Activated naive CD4-positive, alpha-beta T cell treated with anti-CD3 and anti-CD28 coated beads, Interleukin-2, amount 50 U/mL, for 16 hours (primary cell): Measurements from ENCODE around the gene BMI1.
"Not testable (repeated sequence)": the region's sequence is repeated elsewhere in the genome, so short reads cannot be mapped to it uniquely, and the experiment has no call there.

Experiments
- DNase-seq: peaks from one replicate; pipeline ENCODE4 v3.0.0-alpha.2; 2020

The BMI1 gene

DNA sequence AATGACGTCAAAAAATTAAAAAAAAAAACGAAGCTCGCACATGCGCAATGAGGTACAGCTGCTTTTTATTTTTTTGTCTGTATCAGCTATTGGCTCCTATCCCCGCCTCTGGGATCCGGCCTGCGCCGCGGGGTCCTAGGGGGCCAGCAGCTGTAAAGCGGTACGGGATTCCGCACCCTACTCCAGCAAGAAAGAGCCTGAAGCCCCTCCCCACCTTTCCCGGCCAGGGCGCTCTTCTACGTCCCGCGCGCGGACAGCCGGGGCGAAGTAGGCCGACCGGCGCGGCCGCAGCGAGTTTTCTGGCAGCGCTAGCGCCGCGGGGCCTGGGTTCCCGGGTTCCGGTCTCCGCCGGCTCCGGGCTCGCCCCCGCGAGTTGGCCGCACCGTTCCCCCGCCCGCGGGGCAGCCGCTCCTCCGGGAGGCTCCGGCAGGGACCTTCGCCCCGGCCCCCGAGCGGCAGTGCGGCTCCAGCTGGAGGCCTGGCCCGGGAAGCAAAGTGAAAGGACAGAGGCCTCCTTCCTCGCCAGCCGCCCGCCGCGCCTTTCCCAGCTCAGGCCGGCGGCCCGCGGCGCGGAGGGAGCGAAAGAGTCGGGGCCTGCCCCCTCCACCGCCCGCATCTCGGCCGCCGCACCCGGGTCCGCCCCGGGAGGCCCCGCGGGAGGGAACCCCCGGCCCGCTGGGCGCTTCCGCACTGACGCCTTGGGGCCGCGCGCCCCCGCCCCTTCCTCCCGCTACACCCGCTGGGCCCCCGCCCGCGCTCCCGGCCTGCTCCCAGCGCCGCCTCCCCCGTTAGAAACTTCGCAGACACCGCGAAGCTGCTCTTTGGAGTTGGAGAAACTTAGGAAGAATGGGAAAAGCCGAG is 19.7 kb downstream of the BMI1 start:
- DNase-seq: peak; percentile 51

DNA sequence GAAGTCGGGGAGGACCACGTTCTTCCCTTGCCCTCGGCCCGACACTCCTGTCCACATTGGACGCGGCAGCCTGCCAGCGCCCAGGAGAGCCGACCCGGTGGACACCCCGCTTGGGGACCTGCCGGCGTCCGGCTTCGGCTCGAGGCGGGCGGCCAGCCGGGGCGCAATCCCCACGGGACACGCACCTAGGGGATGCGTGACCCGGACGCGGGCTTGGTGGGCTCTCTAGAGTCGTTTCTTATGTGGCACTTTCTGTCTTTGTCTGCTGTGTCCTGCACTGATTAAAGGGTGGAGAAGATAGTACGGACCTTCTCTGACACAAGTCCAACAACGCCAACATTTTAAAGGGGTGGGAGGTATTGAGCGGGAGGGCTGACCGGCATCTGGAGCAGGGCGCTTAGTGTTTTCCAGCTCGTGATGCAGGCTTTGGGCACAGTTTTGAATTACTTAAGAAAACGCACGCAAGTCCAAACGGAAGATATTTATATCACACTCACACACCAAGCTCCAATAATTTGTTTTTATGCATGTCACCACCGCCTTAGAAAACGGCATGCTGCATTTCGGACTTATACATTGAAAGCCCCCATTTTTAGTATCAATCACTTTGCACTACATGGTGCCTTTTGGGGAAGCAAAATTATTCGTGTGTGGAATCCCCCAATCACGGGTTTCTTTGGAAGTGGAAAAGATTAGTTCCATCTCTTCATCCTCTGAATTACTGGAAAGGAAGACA is 20.5 kb downstream of the BMI1 start:
- DNase-seq: peak; percentile 20

DNA sequence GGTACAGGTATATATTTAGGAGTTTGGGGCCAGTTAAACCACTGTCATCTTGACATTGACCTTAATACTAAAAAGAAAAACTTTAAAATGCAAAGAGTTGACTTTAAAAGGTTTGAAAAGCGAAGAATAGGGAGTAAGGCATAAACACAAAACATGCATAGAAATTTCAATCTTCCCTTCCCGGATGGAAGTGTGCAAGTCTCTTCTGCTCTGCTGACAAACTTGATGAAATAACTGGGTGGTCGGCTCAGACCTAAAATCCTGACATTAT is 21.0 kb downstream of the BMI1 start:
- no peak for DNase-seq

DNA sequence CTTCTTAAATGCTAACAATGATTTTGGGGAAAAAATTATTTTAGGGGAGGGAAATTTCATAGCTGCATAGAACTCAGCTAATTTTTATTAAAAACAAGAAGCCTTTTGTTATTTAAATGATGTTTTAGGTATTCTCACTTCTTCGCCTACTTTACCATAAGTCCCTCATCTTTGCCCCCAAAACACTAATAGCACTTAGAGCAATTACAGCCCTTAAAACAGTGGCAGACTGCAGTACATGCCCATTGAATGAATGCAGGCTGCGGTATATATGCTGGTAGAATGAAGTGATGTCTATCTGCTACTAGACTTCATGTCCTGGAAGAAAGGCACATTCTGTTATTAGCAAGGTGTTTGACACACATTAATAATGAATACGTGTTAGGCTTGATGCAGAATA is 21.5 kb downstream of the BMI1 start:
- DNase-seq: no peak

DNA sequence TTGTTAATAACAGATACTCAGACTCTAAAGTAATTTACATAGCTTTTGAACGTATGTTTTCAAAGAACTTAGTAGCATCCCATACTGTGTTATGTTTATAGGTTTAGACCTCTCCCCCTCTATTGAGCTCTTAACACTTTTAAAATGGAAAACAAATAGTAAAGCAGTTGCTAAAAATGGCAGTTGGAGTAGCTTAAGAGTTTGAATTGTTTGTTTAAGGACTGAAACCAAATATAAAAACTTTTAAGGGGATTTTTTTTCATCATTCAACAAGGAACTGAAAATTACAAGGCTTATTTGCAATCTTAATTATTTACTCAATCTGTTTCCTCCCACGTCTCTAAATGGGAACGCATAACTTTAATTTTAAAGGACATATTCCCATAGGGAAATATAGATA is 22.8 kb downstream of the BMI1 start:
- no peak for DNase-seq

DNA sequence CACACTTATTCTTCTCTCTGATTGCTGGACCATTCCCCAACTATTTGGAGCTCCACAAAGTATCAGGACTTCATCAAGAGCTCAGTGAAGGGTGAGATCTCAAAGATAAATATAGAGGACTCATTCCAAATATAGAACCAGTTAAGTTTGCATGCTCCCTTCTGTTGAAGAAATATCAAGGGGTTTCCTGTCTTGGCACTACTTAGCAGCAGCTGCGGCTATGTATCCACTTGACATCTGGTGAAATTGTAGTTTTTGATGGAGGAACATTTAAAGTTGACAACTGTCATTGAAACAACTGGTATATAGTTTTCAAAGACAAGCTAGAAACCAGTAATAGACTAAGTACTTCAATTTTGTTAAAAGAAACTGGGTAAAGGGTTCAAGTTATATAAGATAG is 23.4 kb downstream of the BMI1 start:
- no peak for DNase-seq

DNA sequence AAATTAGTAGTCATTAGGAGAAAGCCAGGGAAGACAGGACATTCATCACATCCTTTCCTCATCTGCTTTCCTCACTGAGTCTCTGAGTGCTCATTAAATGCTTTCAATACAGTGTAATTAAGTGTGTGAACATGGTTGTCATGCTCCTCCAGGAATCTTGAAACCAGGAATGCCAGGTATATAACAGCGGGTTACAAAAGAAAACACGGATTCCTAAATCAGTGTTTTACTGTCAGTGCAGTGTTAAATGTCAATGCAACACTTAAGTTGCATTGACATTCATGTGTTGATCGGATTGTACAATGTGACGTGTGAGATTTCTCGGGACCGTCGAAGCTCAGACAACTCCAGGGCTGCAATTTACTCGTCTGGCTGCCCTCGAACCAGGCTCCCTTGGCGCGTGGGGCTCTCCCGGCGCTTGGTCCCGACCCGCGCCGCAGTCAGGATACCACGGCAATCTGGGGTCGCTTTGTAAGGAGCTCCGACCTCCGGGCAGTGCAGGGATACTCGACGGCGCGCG is 23.9 kb downstream of the BMI1 start:
- DNase-seq: no peak

DNA sequence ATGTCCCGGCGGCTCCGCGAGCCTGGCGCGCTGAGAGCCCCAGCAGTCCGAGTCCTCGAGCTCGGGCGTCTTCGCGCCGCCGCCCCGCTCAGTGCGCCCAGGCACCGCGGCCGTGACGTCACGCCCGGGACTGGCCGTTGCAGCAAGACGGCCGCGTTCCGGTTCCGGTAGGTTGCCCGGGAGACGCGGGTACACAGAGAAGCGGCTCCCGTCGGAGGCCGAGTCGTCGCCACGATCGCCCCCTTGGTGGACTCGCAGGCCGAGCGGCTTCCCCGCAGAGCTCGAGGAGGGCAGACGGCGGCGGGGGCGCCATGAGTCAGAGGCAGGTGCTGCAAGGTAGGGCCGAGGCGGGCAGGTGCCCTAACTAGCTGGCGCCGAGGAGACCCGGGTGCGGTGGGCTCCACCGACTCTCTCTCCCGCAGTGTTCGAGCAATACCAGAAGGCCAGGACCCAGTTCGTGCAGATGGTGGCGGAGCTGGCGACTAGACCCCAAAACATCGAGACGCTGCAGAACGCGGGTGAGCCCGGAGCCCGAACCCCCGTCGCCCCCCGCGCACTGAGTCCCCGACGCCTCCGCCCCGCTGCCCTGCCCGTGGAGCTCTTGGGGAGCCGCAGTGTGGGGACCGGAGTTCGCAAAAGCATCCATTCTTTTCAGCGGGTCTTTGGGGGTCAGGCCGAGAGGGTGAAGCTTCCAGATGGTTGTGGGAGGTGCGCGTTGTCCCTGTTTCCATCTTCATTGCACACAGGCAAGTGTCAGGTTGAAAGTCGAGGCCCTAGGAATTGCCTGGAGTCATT is 24.6 kb downstream of the BMI1 start, which contains the start of gene SPAG6:
SPAG6 (plus strand) TSS at position 196 of the 795 bp plus-strand sequence; CDS start at position 312, 116 bp downstream.
- peak; percentile 21 for DNase-seq

DNA sequence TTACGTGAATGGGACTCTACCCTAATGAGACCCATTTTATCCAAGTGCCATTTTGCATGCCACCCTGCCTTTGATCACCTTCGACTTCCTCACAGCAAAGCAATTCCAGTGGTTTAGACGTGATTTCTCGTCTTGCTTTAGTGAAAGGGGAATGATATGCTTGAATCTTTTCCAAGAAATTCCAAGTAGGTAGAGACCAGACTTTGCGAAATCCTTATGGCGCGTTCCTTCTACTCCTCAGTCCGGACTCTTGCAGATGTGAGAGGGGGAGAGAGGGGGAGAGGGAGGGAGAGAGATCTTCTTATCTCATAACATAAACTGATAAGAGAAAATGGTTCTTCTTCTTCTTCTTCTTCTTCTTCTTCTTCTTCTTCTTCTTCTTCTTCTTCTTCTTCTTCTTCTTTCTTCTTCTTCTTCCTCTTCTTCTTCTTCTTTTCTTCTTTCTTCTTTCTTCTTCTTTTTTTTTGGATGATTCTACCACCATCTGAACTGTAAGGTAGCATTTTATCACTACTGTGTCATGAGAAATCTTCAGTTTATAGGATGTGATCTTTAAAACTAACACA is 25.3 kb downstream of the BMI1 start:
- no peak for DNase-seq

DNA sequence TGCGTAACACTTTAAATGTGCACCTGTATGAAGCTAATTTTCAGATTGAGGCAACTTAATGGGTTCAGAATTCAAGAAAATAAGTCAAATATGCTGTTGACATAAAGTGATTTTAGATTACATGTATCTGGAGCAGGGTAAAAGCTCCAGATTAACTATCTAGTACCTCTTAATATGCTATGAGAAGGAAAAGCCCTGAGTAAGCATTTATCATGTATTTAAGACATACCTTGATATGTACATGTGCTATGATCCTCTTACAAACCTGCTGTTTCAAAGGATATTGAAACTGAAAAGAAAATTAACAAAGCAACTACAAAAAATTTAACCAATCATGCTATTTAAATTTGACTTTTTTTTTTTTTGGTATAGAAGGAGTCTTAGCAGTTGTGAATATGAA is 28.9 kb downstream of the BMI1 start:
- DNase-seq: no peak

DNA sequence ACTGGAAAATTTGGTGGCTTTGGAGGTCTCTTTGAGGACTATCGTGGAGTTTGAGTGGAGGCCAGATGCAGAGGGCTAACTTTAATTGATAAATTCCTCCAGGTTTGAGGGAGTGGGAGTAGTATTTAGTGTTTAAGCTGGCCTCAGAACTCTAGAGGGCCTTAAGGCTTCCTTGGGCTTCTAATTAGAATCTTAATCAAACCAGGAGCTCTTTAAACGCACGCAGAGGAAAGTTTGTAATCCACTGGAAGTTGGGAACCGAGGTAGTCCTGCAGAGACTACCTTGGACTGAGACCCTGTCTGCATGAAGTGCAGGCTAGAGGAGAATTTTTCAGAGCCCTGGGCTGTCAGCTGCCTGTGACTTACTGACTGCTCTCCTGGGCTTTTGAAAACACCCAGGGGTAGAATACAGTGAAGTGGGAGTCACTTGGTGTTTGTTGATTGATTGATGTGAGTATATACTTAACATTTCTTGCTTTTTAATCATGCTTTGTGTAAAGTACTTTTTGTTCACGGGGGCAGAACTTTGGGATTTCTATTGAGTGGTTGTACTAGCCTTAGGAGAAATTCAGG is 30.3 kb downstream of the BMI1 start:
- no peak for DNase-seq

DNA sequence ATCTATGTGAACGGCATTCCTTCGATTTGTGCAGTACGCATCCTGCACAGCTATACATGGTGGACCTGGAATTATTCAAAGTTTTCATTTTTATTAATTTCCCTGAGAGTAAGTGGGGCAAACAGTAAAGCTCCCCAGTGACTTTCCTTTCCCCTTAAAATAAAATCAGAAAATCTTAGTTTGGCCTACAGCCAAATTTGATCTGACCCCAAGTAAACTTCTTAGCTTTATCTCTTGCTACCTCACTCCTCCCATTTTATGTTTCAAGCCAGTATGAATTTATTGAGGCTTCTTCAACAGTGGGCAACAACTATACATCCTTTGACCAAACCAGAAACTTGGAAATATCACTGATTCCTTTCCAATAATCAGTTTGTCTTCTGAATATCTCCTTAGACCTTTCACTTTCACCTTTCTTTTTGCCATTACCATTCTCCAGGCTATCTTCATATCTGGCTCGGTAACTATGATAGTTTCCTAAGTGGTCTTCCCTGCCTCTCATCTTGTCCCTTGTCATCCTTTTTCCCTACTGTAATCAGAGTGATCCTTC is 35.5 kb downstream of the BMI1 start:
- no peak for DNase-seq

DNA sequence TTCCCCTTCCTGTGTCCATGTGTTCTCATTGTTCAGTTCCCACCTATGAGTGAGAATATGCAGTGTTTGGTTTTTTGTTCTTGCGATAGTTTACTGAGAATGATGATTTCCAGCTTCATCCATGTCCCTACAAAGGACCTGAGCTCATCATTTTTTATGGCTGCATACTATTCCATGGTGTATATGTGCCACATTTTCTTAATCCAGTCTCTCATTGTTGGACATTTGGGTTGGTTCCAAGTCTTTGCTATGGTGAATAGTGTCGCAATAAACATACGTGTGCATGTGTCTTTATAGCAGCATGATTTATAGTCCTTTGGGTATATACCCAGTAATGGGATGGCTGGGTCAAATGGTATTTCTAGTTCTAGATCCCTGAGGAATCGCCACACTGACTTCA is 36.9 kb downstream of the BMI1 start:
- DNase-seq: not testable (repeated sequence)

DNA sequence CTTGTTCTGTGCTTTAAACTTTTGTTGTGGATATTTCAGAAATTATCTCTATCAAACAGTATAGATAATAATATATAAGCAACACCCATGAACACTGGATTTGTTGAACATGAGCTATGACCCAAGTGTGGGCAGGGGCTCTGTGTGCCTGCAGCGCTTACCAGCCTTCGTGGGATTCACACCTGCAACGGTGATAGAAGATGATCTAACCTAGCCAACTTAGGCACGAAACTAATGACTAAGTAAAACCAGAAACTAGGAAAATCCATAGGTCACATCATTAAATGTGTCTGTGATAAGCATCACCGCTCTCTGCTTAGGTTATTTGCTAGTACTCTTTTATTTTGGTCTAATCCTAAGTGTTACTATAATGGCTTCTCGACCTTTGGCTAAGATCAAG is 42.4 kb downstream of the BMI1 start:
- DNase-seq: no peak

DNA sequence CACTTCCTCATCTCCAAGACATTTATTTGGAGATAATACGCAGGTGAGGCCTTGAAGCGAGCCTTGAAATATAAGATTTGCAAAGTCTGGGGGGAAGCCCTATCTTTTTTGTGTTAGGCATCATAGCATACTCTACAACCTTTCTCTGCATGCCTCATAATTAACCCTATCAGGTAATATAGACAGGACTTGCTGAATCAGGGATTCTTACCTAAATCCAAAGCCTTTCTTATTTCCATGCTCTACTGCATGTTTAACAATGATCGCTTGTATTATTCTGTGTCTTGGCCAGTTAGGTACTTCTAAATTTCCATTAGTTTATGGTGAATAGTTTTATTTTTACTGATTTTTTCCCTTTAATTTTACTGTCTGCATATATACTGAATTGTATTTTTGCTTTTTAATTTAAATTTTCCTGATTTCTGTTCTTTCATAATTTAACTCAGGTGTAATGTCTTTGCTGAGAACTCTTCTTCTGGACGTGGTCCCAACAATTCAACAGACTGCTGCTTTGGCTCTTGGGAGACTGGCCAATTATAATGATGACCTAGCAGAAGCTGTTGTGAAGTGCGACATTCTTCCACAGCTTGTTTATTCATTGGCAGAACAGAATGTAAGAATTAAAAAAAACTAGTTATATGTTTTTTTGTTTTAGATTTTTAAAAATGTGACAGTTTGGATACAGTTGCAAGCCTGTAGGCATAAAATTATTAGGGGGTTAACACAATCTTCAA is 43.7 kb downstream of the BMI1 start:
- DNase-seq: no peak

DNA sequence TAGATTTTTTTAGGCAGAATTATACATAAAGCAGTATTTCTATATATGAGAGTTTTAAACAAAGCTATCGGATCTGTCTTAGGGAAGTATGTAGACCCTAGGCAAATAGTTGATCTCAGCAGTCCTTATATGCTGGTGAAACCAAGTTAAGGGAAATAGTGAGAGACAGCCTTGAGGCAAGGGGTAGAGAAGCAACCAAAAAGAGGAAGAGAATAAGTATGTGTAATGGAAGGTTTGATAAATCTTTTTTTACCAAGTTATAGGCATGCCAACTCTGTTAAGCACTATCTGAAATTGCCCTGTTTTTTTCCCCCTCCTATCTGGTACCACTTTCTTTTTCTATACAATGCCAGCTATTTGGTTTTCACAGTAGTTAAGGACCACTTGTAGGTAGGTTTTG is 44.3 kb downstream of the BMI1 start:
- no peak for DNase-seq

DNA sequence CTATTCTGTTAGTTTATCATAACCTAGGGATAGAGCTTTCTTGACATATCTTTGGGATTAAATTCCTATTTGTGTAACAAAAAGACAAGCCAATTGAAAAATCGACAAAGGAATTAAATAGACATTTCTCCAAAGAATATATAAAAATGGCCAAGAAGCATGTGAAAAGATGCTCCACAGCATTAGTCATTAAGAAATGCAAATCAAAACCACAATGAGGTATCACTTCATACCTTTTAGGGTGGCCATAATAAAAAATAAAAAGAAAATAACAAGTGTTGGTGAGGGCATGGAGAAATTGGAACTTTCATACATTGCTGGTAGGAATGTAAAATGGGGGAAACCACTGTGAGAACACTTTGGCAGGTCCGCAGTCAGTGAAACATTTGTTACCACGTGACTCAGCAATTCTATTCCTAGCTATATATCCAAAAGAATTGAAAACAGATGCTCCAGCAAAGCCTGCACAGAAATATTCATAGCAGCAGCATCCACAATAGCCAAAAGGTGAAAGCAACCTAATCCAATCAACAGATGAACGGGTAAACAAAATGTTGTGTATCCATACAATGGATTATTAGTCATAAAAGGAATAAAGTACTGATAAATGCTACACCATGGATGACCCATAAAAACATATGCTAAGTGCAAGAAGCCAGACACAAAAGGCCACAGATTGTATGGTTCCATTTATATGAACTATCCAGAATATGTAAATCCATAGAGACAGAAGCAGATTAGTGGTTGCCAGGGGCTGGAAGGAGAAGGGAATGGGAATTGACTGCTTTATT is 44.9 kb downstream of the BMI1 start:
- DNase-seq: no peak

DNA sequence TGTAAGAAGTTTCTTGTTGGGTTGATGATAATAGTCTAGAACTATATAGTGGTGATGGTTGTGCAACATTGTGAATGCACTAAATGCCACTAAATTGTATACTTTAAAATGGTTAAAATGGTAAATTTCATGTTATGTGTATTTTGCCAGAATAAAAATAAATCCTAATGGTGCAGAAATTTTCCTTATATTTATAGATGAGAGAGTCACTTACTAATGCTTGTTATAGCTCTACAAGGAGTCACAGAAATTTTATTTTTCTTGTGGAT is 45.5 kb downstream of the BMI1 start:
- no peak for DNase-seq

DNA sequence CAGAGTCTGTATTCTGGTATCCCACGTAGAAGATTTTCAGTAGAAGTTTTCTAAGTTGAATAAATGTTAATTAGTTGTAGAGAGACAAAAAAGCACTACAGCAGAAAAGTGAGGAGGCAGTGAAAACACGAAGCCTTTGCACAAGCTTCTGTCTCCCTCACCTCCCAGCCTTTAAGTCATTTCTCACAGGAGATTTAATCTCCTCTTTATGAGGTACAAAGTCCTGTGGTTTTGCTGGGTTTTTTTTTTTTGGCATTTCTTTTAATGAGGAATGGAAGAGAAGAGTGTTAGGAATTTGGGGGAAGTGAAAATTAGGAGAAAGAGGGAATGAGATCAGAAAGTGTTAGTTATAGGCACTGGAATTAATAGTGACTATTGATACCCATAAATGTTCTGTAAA is 45.9 kb downstream of the BMI1 start:
- no peak for DNase-seq

DNA sequence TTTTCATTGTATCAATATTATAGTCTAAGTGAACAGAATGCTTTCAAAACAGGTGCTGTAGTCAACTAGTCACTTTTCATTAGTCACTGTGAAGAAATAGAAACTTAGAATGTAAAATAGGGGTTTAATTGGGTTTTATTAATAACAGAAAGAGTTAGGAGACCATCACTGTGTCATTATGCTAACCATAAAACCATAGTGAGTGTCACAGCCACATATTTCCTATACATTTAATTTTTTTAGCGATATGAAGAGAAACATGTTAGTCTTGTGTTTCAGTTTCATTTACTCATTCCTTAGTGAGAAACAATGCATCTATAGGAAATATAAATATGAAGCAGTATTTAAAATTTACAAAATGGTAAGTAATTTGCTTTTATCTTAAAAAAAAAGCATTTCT is 46.6 kb downstream of the BMI1 start:
- DNase-seq: no peak

DNA sequence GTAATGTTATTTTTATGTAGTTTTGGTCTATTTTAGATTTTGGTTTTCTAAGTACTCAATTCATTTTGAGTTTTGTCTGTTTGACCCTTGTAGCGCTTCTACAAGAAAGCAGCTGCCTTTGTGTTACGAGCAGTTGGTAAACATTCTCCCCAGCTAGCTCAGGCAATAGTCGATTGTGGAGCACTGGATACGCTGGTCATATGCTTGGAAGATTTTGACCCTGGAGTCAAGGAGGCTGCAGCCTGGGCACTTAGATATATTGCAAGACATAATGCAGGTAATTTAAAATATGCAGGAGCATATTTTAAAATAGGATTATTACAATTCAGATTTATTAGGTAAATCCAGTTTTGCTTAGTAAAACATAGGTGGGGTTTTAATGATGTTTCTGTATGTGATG is 47.5 kb downstream of the BMI1 start:
- no peak for DNase-seq
